PC-9 (cell line): ENCODE results near the gene C19orf18. TPM values are rescaled to one million over a fixed set of nuclear protein-coding genes. Genes with fewer than 3 reads are reported as not detected.
A peak's percentile ranks its signal among the peaks of the same experiment; 100 is the strongest.
"Not testable (repeated sequence)": the region's sequence is repeated elsewhere in the genome, so short reads cannot be mapped to it uniquely, and the experiment has no call there.

Experiments used
- BruUV-seq: library from RNA; stranded (reverse); fragments of 400-500 nt; replicated peaks from 2 replicates; lab custom pipeline; 2021; lab: Mats Ljungman, UMichigan
- CTCF ChIA-PET: fragments of 300-600 bp; sonication (Branson Sonifier 250); formaldehyde crosslinking; loops from one replicate; lab custom pipeline; 2022; ENCODE audit warnings: antibody characterized with exemption; lab: Charles Lee
- POLR2A ChIA-PET: fragments of 300-600 bp; sonication (Branson Sonifier 250); formaldehyde crosslinking; loops from one replicate; lab custom pipeline; 2022; ENCODE audit warnings: antibody characterized with exemption; ENCODE audit not compliant: unreplicated experiment; lab: Charles Lee
- DNase-seq, 2 experiments: peaks; one replicate each; pipeline versions ENCODE4 v3.0.0 to v3.0.0-alpha.2; 2015 to 2022; ENCODE audit warnings: mixed read lengths in 1 of 2
- H2AFZ ChIP-seq: fragments of 200-600 bp; sonication (generic); 2 replicates; pipeline ENCODE4 v1.8.1; 2017; ENCODE audit warnings: antibody characterized with exemption
- H3F3A ChIP-seq: fragments of 200-600 bp; sonication (generic); 2 replicates; pipeline ENCODE4 v1.8.1; 2017; ENCODE audit warnings: antibody characterized with exemption, mild to moderate bottlenecking, low read depth; ENCODE audit not compliant: insufficient read depth
- H3K27ac ChIP-seq: fragments of 200-600 bp; sonication (generic); 2 replicates; pipeline ENCODE4 v1.6.1; 2016; ENCODE audit warnings: mixed run types
- H3K27me3 ChIP-seq: fragments of 200-600 bp; sonication (generic); 2 replicates; pipeline ENCODE4 v1.6.1; 2016; ENCODE audit warnings: low read depth, mixed run types; ENCODE audit not compliant: insufficient read depth
- H3K36me3 ChIP-seq: fragments of 200-600 bp; sonication (generic); 2 replicates; pipeline ENCODE4 v1.6.1; 2016; ENCODE audit warnings: low read depth, mixed run types
- H3K4me1 ChIP-seq: fragments of 200-600 bp; sonication (generic); replicated peaks from 2 replicates; pipeline ENCODE4 v1.6.1; 2016; ENCODE audit warnings: mixed run types; ENCODE audit not compliant: insufficient read depth
- H3K4me2 ChIP-seq: fragments of 200-600 bp; sonication (generic); 2 replicates; pipeline ENCODE4 v1.6.1; 2017; ENCODE audit warnings: mixed run types
- H3K4me3 ChIP-seq: fragments of 200-600 bp; sonication (generic); 2 replicates; pipeline ENCODE4 v1.6.1; 2016; ENCODE audit warnings: mixed run types
- H3K79me2 ChIP-seq: fragments of 200-600 bp; sonication (generic); 2 replicates; pipeline ENCODE4 v1.6.1; 2017; ENCODE audit warnings: low read depth, mixed run types
- H3K9me2 ChIP-seq: fragments of 200-600 bp; sonication (generic); 2 replicates; pipeline ENCODE4 v1.8.1; 2017; ENCODE audit warnings: mild to moderate bottlenecking; ENCODE audit not compliant: insufficient read depth
- H3K9me3 ChIP-seq: fragments of 200-600 bp; sonication (generic); 2 replicates; pipeline ENCODE4 v1.8.1; 2016; ENCODE audit warnings: low read depth; ENCODE audit not compliant: insufficient read depth
- H4K20me1 ChIP-seq: fragments of 200-600 bp; sonication (generic); 2 replicates; pipeline ENCODE4 v1.8.1; 2017; ENCODE audit not compliant: insufficient read depth
- CTCF ChIP-seq: fragments of 200-600 bp; sonication (generic); conservative IDR thresholded peaks from 2 replicates; pipeline ENCODE4 v1.6.1; 2017; ENCODE audit warnings: mixed run types, antibody characterized with exemption, mild to moderate bottlenecking, moderate library complexity
- EZH2 ChIP-seq: fragments of 200-600 bp; sonication (generic); IDR thresholded peaks from 2 replicates; pipeline ENCODE4 v1.8.0; 2017; ENCODE audit warnings: antibody characterized with exemption, low read depth
- intact Hi-C: fragments of 100-400 bp; cut with micrococcal nuclease; formaldehyde crosslinking; loops from one replicate; pipeline ENCODE4 v1.10.0; 2022; ENCODE audit not compliant: unreplicated experiment
- total RNA-seq: library from RNA; stranded (reverse); gene quantifications from 2 replicates; pipeline ENCODE4 v1.2.3, GENCODE V29; 2021

Gene C19orf18
- total RNA-seq, 1 experiment from 2014 or later, result not detected

- POLR2A ChIA-PET, result no interaction called here
- Histone ChIP-seq H3K4me1 (no peaks in the 10 kb centered on the region), H3K9me2 (no peaks in the 10 kb centered on the region), H3K4me3 (no peak overlapping the region), H3K4me2 (no peak overlapping the region), H3K9me3 (peaks cover 16% of the 10 kb centered on the region; the same call in 1 of the 2 replicates), H3K27me3 (peaks cover 8% of the 10 kb centered on the region; the same call in 1 of the 2 replicates), H3K27ac (no peak overlapping the region), H2AFZ (no peak overlapping the region), H4K20me1 (no peaks in the 10 kb centered on the region), H3K36me3 (no peaks in the 10 kb centered on the region), H3K79me2 (no peaks in the 10 kb centered on the region), H3F3A (no peaks in the 10 kb centered on the region)
- TF ChIP-seq EZH2 (no peak), CTCF (no peak)
- intact Hi-C loops, result no loop called here
- DNase-seq, result no peak
- CTCF ChIA-PET, result no interaction called here
- no TSS peak for BruUV-seq
Measured at GRCh38 chr19:58009666-58010301, 35.5 kb upstream of the C19orf18 start.

- BruUV-seq, result no TSS peak
Measured at GRCh38 chr19:58009301-58009665, 34.9 kb upstream of the C19orf18 start.

GRCh38 chr19:58008877-58009276, 34.5 kb upstream of the C19orf18 start:
- intact Hi-C loops, H3K27me3 ChIP-seq, H3K79me2 ChIP-seq, H3K4me2 ChIP-seq, H3F3A ChIP-seq, H3K27ac ChIP-seq, DNase-seq, BruUV-seq, H4K20me1 ChIP-seq, POLR2A ChIA-PET, H3K4me1 ChIP-seq, H3K36me3 ChIP-seq, H3K4me3 ChIP-seq, CTCF ChIA-PET, H3K9me2 ChIP-seq, H2AFZ ChIP-seq: not testable (repeated sequence)
- H3K9me3 ChIP-seq, result peaks cover 24% of the 10 kb centered on the region

More at GRCh38 chr19:58009301-58009665, 34.9 kb upstream of the C19orf18 start:
- no peak overlapping the region for H3K4me2 ChIP-seq
- no peaks in the 10 kb centered on the region for H3K4me1 ChIP-seq
- intact Hi-C loops, result no loop called here
- peaks cover 8% of the 10 kb centered on the region; the same call in 1 of the 2 replicates for H3K27me3 ChIP-seq
- H3K27ac ChIP-seq, result no peak overlapping the region
- no peak overlapping the region for H3K4me3 ChIP-seq
- H3K9me3 ChIP-seq, result peaks cover 20% of the 10 kb centered on the region; the same call in 1 of the 2 replicates
- CTCF ChIA-PET, result no interaction called here
- POLR2A ChIA-PET, result no interaction called here
- no peaks in the 10 kb centered on the region for H4K20me1 ChIP-seq
- H3K36me3 ChIP-seq, result no peaks in the 10 kb centered on the region
- no peaks in the 10 kb centered on the region for H3F3A ChIP-seq
- H2AFZ ChIP-seq, result no peak overlapping the region
- no peaks in the 10 kb centered on the region for H3K79me2 ChIP-seq
- TF ChIP-seq CTCF (no peak), EZH2 (no peak)
- no peaks in the 10 kb centered on the region for H3K9me2 ChIP-seq
- no peak for DNase-seq

- Histone ChIP-seq H2AFZ (no peak overlapping the region), H3K27ac (no peak overlapping the region), H3K79me2 (peaks cover under 1% of the 10 kb centered on the region), H3K9me2 (no peaks in the 10 kb centered on the region), H3K4me3 (no peak overlapping the region), H4K20me1 (no peaks in the 10 kb centered on the region), H3K27me3 (no peaks in the 10 kb centered on the region), H3K36me3 (peaks cover 6% of the 10 kb centered on the region; the same call in 1 of the 2 replicates), H3F3A (peaks cover 4% of the 10 kb centered on the region; the same call in 1 of the 2 replicates), H3K9me3 (peaks cover 35% of the 10 kb centered on the region), H3K4me2 (no peak overlapping the region), H3K4me1 (0 out of 2 replicates have a peak, but pooled peaks cover 4% of the 10 kb centered on the region)
- CTCF ChIA-PET, result no interaction called here
- no peak for DNase-seq
- POLR2A ChIA-PET, result no interaction called here
- no TSS peak for BruUV-seq
- intact Hi-C loops, result no loop called here
- TF ChIP-seq EZH2 (no peak), CTCF (0 out of 2 replicates have a peak, but pooled peaks have one; percentile 19)
Measured at GRCh38 chr19:58007285-58007684, 33.0 kb upstream of the C19orf18 start.
